Measurements from ENCODE around the gene BBOX1. TPM values are rescaled to one million over a fixed set of nuclear protein-coding genes. Genes with fewer than 3 reads are reported as not detected.

The BBOX1 gene
- total and polyA plus RNA-seq, 2 of the 8 experiments (the other 6 are each of a cell fraction or from before 2014, with no cell fraction given) = not detected

- TF ChIP-seq GABPA (IDR thresholded peaks at IDR 0.05; ENCODE audit: borderline replicate concordance, insufficient read depth, low read length) (no peak), CTCF (IDR thresholded peaks at IDR 0.05; ENCODE audit: control extremely low read depth in 1 of 3, insufficient read depth in 1 of 3, low read depth in 1 of 3, low read length in 3 of 3) (no peak)
Observed at GRCh38 chr11:27130806-27131205, 90.2 kb downstream of the BBOX1 start (continued).

Measured in H1 (cell line).